Bronchial epithelial cell (primary cell): ENCODE data around the gene ADRM1. TPM values are rescaled to one million over a fixed set of nuclear protein-coding genes. Genes with fewer than 3 reads are reported as not detected.

Experiments
- DNase-seq: peaks from one replicate; pipeline ENCODE4 v3.0.0-alpha.2; 2010; ENCODE audit warnings: low read depth
- FAIRE-seq: peaks from 2 replicates; lab custom pipeline; 2011; peaks lifted over from hg19 to GRCh38; lab: Jason Lieb, UNC
- H3K27me3 ChIP-seq: 2 replicates; pipeline ENCODE4 v1.5.1; 2011; ENCODE audit warnings: low read length; ENCODE audit not compliant: control insufficient read depth, insufficient read depth
- H3K36me3 ChIP-seq: 2 replicates; pipeline ENCODE4 v1.5.1; 2011; ENCODE audit warnings: low read length; ENCODE audit not compliant: control insufficient read depth, insufficient read depth
- H3K4me3 ChIP-seq: 2 replicates; pipeline ENCODE4 v1.5.1; 2011; ENCODE audit warnings: mild to moderate bottlenecking, low read depth, low read length, control low read depth
- total RNA-seq: library from RNA; depleted of rRNA; stranded (reverse); fragments of >200 nt; gene quantifications from 2 replicates; pipeline ENCODE4 v1.2.1, GENCODE V29; 2014
- TF ChIP-seq, protein P1 (sequence below): IDR thresholded peaks from 2 replicates; pipeline ENCODE4 v1.5.1; 2011; ENCODE audit warnings: mild to moderate bottlenecking, moderate library complexity, low read length, control low read depth, inconsistent platforms; ENCODE audit not compliant: insufficient read depth, severe bottlenecking

The ADRM1 gene
- total RNA-seq, 1 donor from 2014 or later: 145 TPM

DNA sequence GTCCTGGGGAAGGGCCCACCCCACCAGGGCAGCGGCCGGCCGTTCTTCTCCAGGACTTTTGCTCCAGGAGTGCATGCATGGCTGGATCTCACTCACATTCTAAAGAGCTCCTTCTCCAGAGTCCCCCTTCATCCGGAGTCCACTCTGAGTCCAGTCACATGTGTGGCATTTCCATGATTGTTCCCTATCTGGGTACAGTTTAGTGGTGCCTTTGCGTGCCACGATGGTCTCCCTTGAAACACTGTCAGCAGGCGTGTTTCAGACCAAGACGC lies 43.6 kb upstream of the ADRM1 start:
- TF ChIP-seq, protein P1, sequence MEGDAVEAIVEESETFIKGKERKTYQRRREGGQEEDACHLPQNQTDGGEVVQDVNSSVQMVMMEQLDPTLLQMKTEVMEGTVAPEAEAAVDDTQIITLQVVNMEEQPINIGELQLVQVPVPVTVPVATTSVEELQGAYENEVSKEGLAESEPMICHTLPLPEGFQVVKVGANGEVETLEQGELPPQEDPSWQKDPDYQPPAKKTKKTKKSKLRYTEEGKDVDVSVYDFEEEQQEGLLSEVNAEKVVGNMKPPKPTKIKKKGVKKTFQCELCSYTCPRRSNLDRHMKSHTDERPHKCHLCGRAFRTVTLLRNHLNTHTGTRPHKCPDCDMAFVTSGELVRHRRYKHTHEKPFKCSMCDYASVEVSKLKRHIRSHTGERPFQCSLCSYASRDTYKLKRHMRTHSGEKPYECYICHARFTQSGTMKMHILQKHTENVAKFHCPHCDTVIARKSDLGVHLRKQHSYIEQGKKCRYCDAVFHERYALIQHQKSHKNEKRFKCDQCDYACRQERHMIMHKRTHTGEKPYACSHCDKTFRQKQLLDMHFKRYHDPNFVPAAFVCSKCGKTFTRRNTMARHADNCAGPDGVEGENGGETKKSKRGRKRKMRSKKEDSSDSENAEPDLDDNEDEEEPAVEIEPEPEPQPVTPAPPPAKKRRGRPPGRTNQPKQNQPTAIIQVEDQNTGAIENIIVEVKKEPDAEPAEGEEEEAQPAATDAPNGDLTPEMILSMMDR: no peak

DNA sequence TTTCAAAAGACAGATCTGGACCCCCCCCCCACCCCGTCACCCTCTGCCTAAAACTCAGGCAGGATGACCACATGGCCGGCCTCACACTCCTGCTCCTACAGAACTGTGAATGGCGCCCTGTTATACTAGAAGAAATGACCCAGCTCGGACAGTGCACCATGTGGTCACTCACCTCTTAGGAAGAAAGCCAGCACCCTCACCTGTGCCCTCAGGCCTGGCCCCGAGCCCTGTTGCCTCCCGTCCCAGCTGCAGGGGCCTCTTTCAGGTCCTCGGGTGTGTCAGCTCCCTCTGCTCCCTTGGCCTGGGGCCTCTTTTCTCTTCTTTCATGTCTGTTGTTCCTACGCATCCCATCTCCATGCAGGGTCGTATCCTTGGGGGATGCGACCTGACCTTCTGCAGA lies 40.7 kb upstream of the ADRM1 start:
- H3K27me3 ChIP-seq: no peaks in the 10 kb centered on the region
- peaks cover 33% of the 10 kb centered on the region for H3K36me3 ChIP-seq
- H3K4me3 ChIP-seq: no peak overlapping the region
- FAIRE-seq (no peak), DNase-seq (no peak)
- TF ChIP-seq, protein P1: no peak

More for the DNA sequence above, 43.6 kb upstream of the ADRM1 start:
- Histone ChIP-seq H3K4me3 (no peak overlapping the region), H3K36me3 (peaks cover 31% of the 10 kb centered on the region), H3K27me3 (no peaks in the 10 kb centered on the region)
- no peak for DNase-seq
- FAIRE-seq: no peak

DNA sequence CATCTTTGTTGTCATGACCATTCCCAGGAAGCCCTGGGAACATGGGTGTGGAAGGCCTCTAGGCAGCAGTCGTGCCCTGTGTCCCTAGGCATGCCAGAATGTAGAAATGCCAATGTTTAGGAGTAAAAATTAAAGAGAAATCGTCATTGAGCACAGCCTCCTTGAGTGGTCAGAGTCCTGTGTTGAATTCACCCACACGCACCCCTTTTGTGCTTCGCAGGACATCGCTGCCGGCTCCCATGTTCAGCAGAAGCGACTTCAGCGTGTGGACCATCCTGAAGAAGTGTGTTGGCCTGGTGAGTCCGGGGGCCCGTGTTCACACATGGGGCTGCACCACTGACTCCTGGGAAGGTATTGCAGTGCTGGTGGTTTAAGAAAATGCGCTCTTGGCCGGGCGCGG lies 39.4 kb upstream of the ADRM1 start:
- TF ChIP-seq, protein P1: no peak
- DNase-seq (no peak), FAIRE-seq (no peak)
- no peaks in the 10 kb centered on the region for H3K27me3 ChIP-seq
- peaks cover 32% of the 10 kb centered on the region for H3K36me3 ChIP-seq
- no peak overlapping the region for H3K4me3 ChIP-seq

DNA sequence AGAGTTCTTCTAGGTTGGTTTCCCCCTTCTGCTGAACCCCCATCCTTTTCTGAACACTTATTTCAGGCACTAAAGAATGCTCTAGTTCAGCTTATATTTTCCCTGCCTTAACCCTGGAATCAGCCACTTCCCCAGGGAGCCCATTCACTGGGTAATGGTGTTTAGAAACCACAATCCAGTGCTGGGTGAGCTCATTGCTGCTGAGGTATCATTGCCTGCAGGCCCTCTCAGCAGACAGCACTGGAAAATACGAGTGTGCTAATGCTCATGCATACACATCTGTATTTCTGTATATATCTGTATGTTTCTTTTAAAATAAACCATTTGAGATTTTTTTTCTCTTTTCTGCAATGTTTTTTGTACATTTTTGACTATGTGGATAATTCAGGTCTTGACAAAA lies 37.4 kb upstream of the ADRM1 start:
- DNase-seq (no peak), FAIRE-seq (no peak)
- Histone ChIP-seq H3K36me3 (peaks cover 25% of the 10 kb centered on the region), H3K27me3 (no peaks in the 10 kb centered on the region), H3K4me3 (no peak overlapping the region)
- TF ChIP-seq, protein P1: no peak

DNA sequence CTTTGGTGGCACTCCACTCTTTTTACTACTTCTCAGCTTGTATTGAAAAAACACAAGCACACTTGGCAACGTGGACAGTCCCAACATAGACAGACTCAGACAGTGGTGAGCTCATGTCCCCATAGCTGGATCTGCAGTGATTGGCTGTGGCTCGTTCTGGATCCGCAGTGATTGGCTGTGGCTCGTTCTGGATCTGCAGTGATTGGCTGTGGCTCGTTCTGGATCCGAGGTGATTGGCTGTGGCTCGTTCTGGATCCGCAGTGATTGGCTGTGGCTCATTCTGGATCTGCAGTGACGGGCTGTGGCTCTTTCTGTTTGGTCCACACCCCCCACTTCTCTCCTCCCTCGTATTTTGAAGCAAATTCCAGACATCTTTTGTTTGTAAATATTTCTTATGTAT lies 36.5 kb upstream of the ADRM1 start:
- FAIRE-seq (no peak), DNase-seq (no peak)
- peaks cover 21% of the 10 kb centered on the region for H3K36me3 ChIP-seq
- no peak overlapping the region for H3K4me3 ChIP-seq
- no peaks in the 10 kb centered on the region for H3K27me3 ChIP-seq
- TF ChIP-seq, protein P1: no peak

DNA sequence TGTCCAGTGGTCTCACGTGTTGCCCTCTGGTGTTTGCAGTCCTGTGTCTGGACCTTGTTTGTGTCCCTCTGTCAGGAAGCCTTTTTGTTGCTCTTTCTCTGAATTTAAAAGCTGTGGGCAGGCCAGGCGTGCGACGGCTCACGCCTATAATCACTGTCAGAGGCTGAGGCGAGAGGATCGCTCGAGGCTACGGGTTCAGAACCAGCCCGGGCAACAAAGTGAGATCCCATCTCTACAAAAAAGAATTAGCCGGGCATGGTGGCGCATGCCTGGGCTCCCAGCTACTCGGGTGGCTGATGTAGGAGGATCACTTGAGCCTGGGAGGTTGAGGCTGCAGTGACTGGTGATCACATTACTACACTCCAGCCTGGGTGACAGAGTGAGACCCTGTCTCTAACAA lies 35.9 kb upstream of the ADRM1 start:
- TF ChIP-seq, protein P1: no peak
- peaks cover 22% of the 10 kb centered on the region for H3K36me3 ChIP-seq
- no peak for FAIRE-seq
- no peak for DNase-seq
- no peak overlapping the region for H3K4me3 ChIP-seq
- no peaks in the 10 kb centered on the region for H3K27me3 ChIP-seq
